ENCODE results near the gene MAP3K2. TPM values are rescaled to one million over a fixed set of nuclear protein-coding genes. Genes with fewer than 3 reads are reported as not detected.
A peak's percentile ranks its signal among the peaks of the same experiment; 100 is the strongest.

Gene MAP3K2
- total and polyA plus RNA-seq, 4 donors: 5.9 to 46.2 (median 17.0) TPM

GRCh38 chr2:127414638-127415592 lies 27.1 kb upstream of the MAP3K2 start:
- Histone ChIP-seq H3K4me1 (ENCODE audit: control insufficient read depth in 4 of 4, insufficient read depth in 4 of 4, low read length in 3 of 4) (peaks cover 20 to 85% (median 53%) of the 10 kb centered on the region in 4 donors), H3K9ac (ENCODE audit: low read depth in 1 of 2, low read length in 2 of 2) (peak overlapping the region in 1 of 2 donors; percentile 15), H3K36me3 (ENCODE audit: control insufficient read depth in 4 of 4, insufficient read depth in 3 of 4, low read depth in 1 of 4, low read length in 3 of 4) (no peaks in the 10 kb centered on the region), H3K4me3 (ENCODE audit: low read depth in 1 of 3, low read length in 3 of 3) (no peak overlapping the region), H3K27me3 (ENCODE audit: control insufficient read depth in 4 of 4, insufficient read depth in 4 of 4, low read length in 3 of 4) (no peaks in the 10 kb centered on the region), H3K9me3 (ENCODE audit: control insufficient read depth in 4 of 4, low read length in 3 of 4) (no peaks in the 10 kb centered on the region), H3K27ac (ENCODE audit: low read depth in 1 of 2, low read length in 2 of 2) (peak overlapping the region; percentile 91 to 92)
- no peak for TF ChIP-seq JUND (IDR thresholded peaks at IDR 0.05)
- TF ChIP-seq EGR1 (IDR thresholded peaks at IDR 0.05; ENCODE audit: low read depth in 2 of 2): no peak
- peak; percentile 17 to 55 for TF ChIP-seq RXRA (IDR thresholded peaks at IDR 0.05)
- peak; percentile 50 for TF ChIP-seq NR2F2 (IDR thresholded peaks at IDR 0.05)
- 51% methylated on average over 13 of the region's 13 CpGs for WGBS
- no peak for DNase-seq (ENCODE audit: low spot score)

GRCh38 chr2:127413782-127414637 lies 26.2 kb upstream of the MAP3K2 start:
- Histone ChIP-seq H3K4me1 (ENCODE audit: control insufficient read depth in 4 of 4, insufficient read depth in 4 of 4, low read length in 3 of 4) (peaks cover 20 to 78% (median 51%) of the 10 kb centered on the region in 4 donors), H3K27ac (ENCODE audit: low read depth in 1 of 2, low read length in 2 of 2) (peak overlapping the region; percentile 33 to 54), H3K36me3 (ENCODE audit: control insufficient read depth in 4 of 4, insufficient read depth in 3 of 4, low read depth in 1 of 4, low read length in 3 of 4) (no peaks in the 10 kb centered on the region), H3K4me3 (ENCODE audit: low read depth in 1 of 3, low read length in 3 of 3) (no peak overlapping the region), H3K9ac (ENCODE audit: low read depth in 1 of 2, low read length in 2 of 2) (peak overlapping the region in 1 of 2 donors; percentile 15), H3K9me3 (ENCODE audit: control insufficient read depth in 4 of 4, low read length in 3 of 4) (no peaks in the 10 kb centered on the region), H3K27me3 (ENCODE audit: control insufficient read depth in 4 of 4, insufficient read depth in 4 of 4, low read length in 3 of 4) (no peaks in the 10 kb centered on the region)
- TF ChIP-seq REST (IDR thresholded peaks at IDR 0.05) (no peak), RAD21 (IDR thresholded peaks at IDR 0.05) (peak in 1 of 2 donors; percentile 14), FOXA2 (IDR thresholded peaks at IDR 0.05) (peak; percentile 58), ATF3 (IDR thresholded peaks at IDR 0.05) (no peak)
- whole genome bisulfite sequencing: 84% methylated on average over 8 of the region's 8 CpGs
- no peak for DNase-seq (ENCODE audit: low spot score)

GRCh38 chr2:127413200-127413599 lies 25.4 kb upstream of the MAP3K2 start:
- Histone ChIP-seq H3K4me3 (ENCODE audit: low read depth in 1 of 3, low read length in 3 of 3) (no peak overlapping the region), H3K9me3 (ENCODE audit: control insufficient read depth in 4 of 4, low read length in 3 of 4) (no peaks in the 10 kb centered on the region), H3K27ac (ENCODE audit: low read depth in 1 of 2, low read length in 2 of 2) (peak overlapping the region; percentile 13 to 22), H3K9ac (ENCODE audit: low read depth in 1 of 2, low read length in 2 of 2) (no peak overlapping the region), H3K4me1 (ENCODE audit: control insufficient read depth in 4 of 4, insufficient read depth in 4 of 4, low read length in 3 of 4) (peaks cover 22 to 76% (median 50%) of the 10 kb centered on the region in 4 donors), H3K27me3 (ENCODE audit: control insufficient read depth in 4 of 4, insufficient read depth in 4 of 4, low read length in 3 of 4) (no peaks in the 10 kb centered on the region), H3K36me3 (ENCODE audit: control insufficient read depth in 4 of 4, insufficient read depth in 3 of 4, low read depth in 1 of 4, low read length in 3 of 4) (no peaks in the 10 kb centered on the region)
- whole genome bisulfite sequencing: 91% methylated on average over 3 of the region's 3 CpGs
- DNase-seq (ENCODE audit: low spot score): no peak
- TF ChIP-seq HNF4G (IDR thresholded peaks at IDR 0.05) (no peak), REST (IDR thresholded peaks at IDR 0.05) (no peak), RXRA (IDR thresholded peaks at IDR 0.05) (no peak), FOXA1 (IDR thresholded peaks at IDR 0.05) (no peak), NR2F2 (IDR thresholded peaks at IDR 0.05) (no peak), GABPA (IDR thresholded peaks at IDR 0.05 in 1 of 2, conservative IDR thresholded peaks at IDR 0.05 in 1 of 2) (no peak), RAD21 (IDR thresholded peaks at IDR 0.05) (no peak), ATF3 (IDR thresholded peaks at IDR 0.05) (no peak), EGR1 (IDR thresholded peaks at IDR 0.05; ENCODE audit: low read depth in 2 of 2) (no peak), CTCF (IDR thresholded peaks at IDR 0.05; ENCODE audit: low read depth, low read length, missing input control) (no peak), HNF4A (conservative IDR thresholded peaks at IDR 0.05) (no peak)

Measured in liver (tissue), 9 donors.